Stimulated activated CD4-positive, alpha-beta T cell treated with anti-CD3 and anti-CD28 coated beads, TNF-alpha, amount 100 ng/mL, for 4 hours (primary cell): ENCODE results near the gene GABRR2.

ENCODE experiments used
- DNase-seq, 3 experiments: peaks; one replicate each; pipeline ENCODE4 v3.0.0-alpha.2; 2020; ENCODE audit warnings: low read depth in 3 of 3

Gene GABRR2

DNA sequence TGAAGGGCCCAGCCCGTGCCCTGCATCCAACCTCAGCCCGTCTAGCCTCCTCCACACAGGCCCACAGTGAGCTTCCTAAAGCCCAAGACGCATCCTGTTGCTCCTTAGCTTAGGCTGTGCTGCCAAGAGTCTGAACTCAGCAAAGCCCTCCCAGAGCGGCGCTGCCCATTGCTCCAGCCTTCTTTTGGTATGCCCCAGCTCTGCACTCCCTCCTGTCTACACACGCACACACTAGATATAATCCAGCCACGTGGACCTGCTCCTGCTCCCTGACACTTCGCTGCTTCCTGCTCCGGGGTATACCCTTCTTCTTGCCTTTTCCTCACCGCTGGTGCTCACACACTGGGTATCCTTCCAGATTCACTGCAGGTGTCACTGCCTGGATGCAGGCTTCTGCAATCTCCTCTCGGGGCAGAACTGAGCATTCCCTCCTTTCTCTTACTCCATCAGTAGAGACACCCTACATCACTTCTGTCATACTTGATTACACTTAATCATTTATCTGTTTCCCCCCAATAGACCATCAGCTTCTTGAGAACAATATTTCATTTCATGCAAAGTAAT is 23.8 kb downstream of the GABRR2 start:
- DNase-seq = no peak

- DNase-seq = no peak
These were observed 24.5 kb downstream of the GABRR2 start for GRCh38 chr6:89290401-89291155.

DNA sequence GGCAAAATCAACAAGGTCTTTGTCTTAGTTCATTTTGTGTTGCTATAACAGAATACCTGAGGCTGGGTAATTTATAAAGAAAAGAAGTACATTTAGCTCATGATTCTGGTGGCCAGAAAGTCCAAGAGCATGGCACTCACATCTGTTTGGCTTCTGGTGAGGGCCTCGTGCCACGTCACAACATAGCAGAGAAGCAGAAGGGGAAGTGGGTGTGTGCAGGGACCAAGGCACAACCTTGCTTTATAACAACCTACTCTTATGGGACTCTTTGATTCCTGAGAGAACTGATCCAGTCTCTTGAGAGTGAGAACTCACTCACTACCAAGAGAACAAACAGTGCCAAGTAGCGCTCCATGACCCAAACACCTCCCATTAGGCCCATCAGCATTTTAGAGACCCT is 25.4 kb downstream of the GABRR2 start:
- DNase-seq = no peak

GRCh38 chr6:89287351-89288028 is 27.6 kb downstream of the GABRR2 start:
- no peak for DNase-seq

- no peak for DNase-seq
These were observed 28.6 kb downstream of the GABRR2 start for GRCh38 chr6:89286516-89286915.

DNA sequence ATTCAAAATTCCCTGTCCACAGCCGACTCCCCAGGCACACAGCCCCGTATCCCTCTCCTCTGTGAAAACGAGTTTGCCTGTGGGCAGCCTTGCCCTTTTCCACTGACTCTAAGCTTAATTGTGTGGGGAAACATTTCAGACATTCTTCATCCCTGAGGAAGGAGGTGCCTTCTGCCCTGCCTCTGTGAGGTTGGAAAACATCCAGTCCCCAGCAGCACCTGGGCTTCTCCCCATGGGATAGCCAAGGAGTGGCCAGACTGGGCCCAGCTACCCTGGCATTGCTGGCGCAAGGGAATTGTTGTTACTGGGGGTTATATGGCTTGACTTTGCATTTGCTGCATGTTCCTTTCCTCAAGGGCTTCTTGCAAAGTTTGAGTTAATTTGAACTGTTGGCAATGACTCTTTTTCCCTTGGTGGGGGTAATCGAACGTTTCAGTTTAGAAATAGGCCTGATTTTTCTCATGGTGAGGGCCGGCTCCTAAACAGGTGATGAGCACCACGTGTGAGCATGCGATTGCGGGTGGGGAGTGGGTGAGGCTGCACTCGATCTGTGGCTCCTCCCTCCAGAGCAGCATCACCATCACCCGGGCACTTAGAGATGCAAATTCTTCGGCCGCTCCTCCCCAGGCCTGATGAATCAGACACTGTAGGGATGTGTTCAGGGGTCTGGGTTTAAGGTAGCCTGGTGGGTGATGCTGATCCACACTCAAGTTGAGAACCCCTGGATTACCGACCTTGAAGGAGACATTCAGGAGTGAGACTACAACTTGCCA is 29.9 kb downstream of the GABRR2 start:
- DNase-seq = no peak

GRCh38 chr6:89284081-89284480 is 31.0 kb downstream of the GABRR2 start:
- DNase-seq = no peak

GRCh38 chr6:89282749-89283148 is 32.4 kb downstream of the GABRR2 start:
- DNase-seq = no peak

- peak in 1 of 3 experiments; percentile 17 for DNase-seq
These were observed 33.3 kb downstream of the GABRR2 start for GRCh38 chr6:89281779-89282246.

GRCh38 chr6:89278956-89279355 is 36.1 kb downstream of the GABRR2 start:
- DNase-seq = no peak

DNA sequence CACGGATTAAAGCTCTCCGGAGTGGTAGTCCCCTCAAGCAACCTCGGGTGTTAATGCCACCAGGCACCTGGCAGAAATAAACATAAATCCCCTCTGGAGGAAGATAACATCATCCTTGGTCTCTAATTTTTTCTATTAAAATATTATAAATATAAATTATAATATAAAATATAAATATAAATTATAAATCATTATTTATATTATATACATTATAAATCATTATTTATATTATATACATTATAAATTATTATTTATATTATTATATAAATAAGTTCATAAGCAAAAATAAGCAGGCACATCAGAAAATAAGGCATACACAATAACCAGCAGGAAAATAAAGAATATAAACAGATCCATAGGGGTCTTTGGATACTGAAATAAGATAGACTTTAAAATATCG is 39.2 kb downstream of the GABRR2 start:
- DNase-seq = no peak

DNA sequence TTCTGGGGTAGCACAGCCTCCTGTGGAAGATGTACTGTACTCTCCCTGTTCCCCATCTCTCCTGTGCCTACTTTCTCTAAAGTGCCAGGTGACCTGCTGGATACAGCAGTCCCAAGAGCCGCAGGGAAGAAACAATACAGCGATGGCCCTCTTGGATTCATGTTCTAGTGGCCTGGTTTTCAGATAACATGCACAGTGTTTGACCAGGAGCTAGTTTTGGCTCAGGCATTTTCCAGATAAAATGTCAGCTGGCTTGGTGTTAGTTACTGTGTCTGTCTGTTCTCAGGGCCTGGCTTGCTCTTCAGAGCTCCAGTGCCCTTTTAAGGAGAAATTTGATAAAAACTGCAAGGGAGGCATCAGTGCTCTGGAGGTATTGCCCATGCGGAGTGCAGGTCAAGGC is 41.3 kb downstream of the GABRR2 start:
- no peak for DNase-seq

DNA sequence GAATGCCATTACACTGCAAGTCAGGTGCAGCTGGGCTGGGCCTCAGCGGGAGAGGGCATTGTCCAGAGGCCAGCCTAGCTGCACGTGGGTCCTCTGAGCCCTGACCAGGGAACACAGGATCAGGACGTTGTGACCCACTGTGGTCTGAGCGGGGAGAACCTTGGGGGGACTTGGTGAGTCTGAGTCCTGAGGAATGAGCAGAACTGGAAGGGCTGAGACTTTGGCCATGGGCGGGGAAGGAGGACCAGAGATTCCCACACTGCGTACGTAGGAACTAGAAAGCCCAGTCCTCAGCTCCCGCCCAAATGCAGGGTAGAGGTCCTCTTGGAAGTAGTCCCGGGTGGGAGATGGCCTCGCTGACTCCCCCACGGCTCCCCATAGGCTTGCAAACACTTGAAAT is 42.5 kb downstream of the GABRR2 start:
- DNase-seq = no peak

- DNase-seq = no peak
These were observed 44.0 kb downstream of the GABRR2 start for GRCh38 chr6:89270951-89271721.

GRCh38 chr6:89269981-89270380 is 45.1 kb downstream of the GABRR2 start:
- no peak for DNase-seq

- DNase-seq = no peak
These were observed 45.8 kb downstream of the GABRR2 start for GRCh38 chr6:89269252-89269651.

DNA sequence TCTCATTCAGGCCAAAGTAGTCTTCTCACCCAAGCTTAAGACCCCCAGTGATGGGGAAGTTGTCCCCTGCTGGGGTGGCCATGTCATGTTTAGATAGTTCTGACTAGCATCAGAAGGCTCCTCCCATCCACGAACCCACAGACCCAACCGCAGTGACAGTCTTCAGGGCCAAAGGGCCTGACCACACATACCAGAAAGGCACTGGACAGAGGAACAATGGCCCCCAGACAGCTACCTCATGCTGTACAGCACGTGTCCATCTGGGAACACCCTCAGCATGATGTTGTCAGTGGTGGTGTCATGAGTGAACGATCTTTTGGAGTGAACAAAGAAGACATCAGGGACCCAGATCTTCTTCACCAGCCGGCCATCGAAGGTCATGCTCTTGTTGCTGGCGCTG is 46.3 kb downstream of the GABRR2 start:
- no peak for DNase-seq

GRCh38 chr6:89267918-89268317 is 47.2 kb downstream of the GABRR2 start:
- no peak for DNase-seq

DNA sequence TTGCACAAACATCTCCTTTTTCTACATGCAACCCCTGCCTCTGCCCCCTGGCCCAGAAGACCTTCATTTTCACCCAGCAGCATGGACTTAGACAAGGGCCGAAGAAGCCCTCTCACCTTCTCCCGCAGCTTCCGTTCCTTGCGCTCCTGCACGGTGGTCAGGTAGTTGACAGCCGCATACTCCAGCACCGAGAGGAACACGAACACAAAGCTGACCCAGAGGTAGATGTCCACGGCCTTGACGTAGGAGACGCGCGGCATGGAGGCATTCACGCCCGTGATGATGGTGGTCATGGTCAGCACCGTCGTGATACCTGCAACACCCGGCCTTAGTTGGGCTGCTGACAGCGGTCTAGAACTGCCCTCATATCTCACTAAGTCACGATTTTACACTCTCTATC is 50.8 kb downstream of the GABRR2 start:
- DNase-seq = no peak

GRCh38 chr6:89260832-89261231 is 54.3 kb downstream of the GABRR2 start:
- DNase-seq = no peak

GRCh38 chr6:89260310-89260709 is 54.8 kb downstream of the GABRR2 start:
- DNase-seq = no peak

- no peak for DNase-seq
These were observed 56.2 kb downstream of the GABRR2 start for GRCh38 chr6:89258912-89259311.
